Measurements from ENCODE around the gene ROR2.

GRCh38 chr9:91824601-91825305 is 125.3 kb downstream of the ROR2 start:
- no peak for TF ChIP-seq CTCF (IDR thresholded peaks at IDR 0.05; ENCODE audit: insufficient read depth, low read length, poor library complexity, severe bottlenecking)
- TF ChIP-seq EZH2phosphoT487 (conservative IDR thresholded peaks at IDR 0.05; ENCODE audit: low read length) = no peak
